ENCODE results near the gene TXNRD1.
"Not testable (repeated sequence)": the region's sequence is repeated elsewhere in the genome, so short reads cannot be mapped to it uniquely, and the experiment has no call there.

Gene TXNRD1

GRCh38 chr12:104376650-104377513, 161.3 kb downstream of the TXNRD1 start:
- no peak for DNase-seq

- no peak for DNase-seq
These were observed 161.9 kb downstream of the TXNRD1 start for GRCh38 chr12:104377514-104377812.

- no peak for DNase-seq
These were observed 162.8 kb downstream of the TXNRD1 start for GRCh38 chr12:104378427-104378826.

- DNase-seq: no peak
These were observed 165.8 kb downstream of the TXNRD1 start for GRCh38 chr12:104381341-104381730.

- peak; percentile 84 for DNase-seq
These were observed 166.3 kb downstream of the TXNRD1 start for GRCh38 chr12:104381731-104382480.

GRCh38 chr12:104384141-104384880, 168.7 kb downstream of the TXNRD1 start:
- DNase-seq: no peak

- no peak for DNase-seq
These were observed 169.9 kb downstream of the TXNRD1 start for GRCh38 chr12:104385510-104385909.

- no peak for DNase-seq
These were observed 170.9 kb downstream of the TXNRD1 start for GRCh38 chr12:104386461-104386860.

GRCh38 chr12:104387190-104387589, 171.6 kb downstream of the TXNRD1 start:
- DNase-seq: no peak

- not testable (repeated sequence) for DNase-seq
These were observed 178.5 kb downstream of the TXNRD1 start for GRCh38 chr12:104394086-104394485.

Measured in CD4-positive, alpha-beta T cell treated with Interleukin-12 subunit alpha and Interleukin-12 subunit beta, for 1 hour (primary cell).